NCI-H1694 treated with DMSO at 0.1 percent for 48 hours (cell line): ENCODE data around the gene ZBTB33.

Source experiments
- DNase-seq: peaks from one replicate; lab custom pipeline; 2025; lab: John Stamatoyannopoulos, UW

ZBTB33 gene

GRCh38 chrX:120305531-120306141 lies 55.0 kb downstream of the ZBTB33 start:
- DNase-seq = no peak

GRCh38 chrX:120306630-120307029 lies 56.0 kb downstream of the ZBTB33 start:
- DNase-seq = no peak
